Activated CD8-positive, alpha-beta memory T cell treated with anti-CD3 and anti-CD28 coated beads for 36 hours (primary cell): ENCODE results near the gene PIM2. TPM values are rescaled to one million over a fixed set of nuclear protein-coding genes. Genes with fewer than 3 reads are reported as not detected.

Experiments
- CTCF ChIA-PET: fragments of 350-600 bp; sonication (Branson Sonifier 250); formaldehyde crosslinking; loops from one replicate; lab custom pipeline; 2021; ENCODE audit warnings: antibody characterized with exemption; lab: Charles Lee
- POLR2A ChIA-PET: fragments of 350-600 bp; sonication (Branson Sonifier 250); formaldehyde crosslinking; loops from one replicate; lab custom pipeline; 2021; ENCODE audit warnings: antibody characterized with exemption; lab: Charles Lee
- total RNA-seq, 2 experiments: library from RNA; stranded (reverse); gene quantifications; one replicate each; pipeline ENCODE4 v1.2.3, GENCODE V29; 2021

The PIM2 gene
- total RNA-seq, 2 experiments from 2014 or later = 275 to 277 TPM

DNA sequence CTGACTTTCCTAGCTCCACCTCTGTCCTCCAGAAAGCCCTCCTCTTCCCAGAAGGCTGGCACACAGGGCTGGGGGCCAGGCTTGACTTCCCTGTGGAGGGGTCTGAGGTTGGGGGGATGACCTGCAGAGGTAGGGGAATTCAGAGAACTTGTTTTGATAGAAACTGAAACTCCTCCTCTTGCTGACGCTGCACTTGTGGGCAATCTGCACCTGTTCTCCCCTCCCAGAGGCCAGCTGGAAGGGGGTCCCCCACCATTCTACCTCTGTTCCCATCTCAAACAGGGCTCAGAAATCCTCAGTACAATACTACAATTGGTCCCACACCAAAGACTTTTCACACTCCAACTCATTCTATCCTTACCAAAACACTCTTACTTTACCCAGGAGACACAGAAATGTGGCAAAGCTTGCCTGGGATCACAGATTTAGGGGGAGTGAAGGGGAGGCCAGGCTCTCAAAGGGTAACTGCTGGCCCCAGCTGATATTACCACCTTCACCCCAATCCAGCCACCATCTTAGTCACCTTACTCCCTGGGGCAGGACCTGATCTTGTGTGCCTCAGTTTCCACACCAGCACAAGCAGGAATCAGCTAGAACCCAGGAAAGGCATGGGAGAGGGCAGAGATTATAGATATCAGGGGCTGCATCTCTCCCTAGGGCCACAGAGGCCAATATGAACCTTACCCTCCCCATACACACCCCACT lies 20.0 kb upstream of the PIM2 start:
- POLR2A ChIA-PET = interaction anchor here (0.8 to 6.7 kb wide), 4 partner anchors 16 to 105 kb away, joined by 3 to 76 read pairs (median 6); partner anchors contain the start of genes PIM2, SLC35A2 and TFE3
- CTCF ChIA-PET = interaction anchor here (0.6 to 1.6 kb wide), 5 partner anchors 21 to 82 kb away, joined by 3 to 6 read pairs (median 3); no protein-coding TSS in a partner anchor

DNA sequence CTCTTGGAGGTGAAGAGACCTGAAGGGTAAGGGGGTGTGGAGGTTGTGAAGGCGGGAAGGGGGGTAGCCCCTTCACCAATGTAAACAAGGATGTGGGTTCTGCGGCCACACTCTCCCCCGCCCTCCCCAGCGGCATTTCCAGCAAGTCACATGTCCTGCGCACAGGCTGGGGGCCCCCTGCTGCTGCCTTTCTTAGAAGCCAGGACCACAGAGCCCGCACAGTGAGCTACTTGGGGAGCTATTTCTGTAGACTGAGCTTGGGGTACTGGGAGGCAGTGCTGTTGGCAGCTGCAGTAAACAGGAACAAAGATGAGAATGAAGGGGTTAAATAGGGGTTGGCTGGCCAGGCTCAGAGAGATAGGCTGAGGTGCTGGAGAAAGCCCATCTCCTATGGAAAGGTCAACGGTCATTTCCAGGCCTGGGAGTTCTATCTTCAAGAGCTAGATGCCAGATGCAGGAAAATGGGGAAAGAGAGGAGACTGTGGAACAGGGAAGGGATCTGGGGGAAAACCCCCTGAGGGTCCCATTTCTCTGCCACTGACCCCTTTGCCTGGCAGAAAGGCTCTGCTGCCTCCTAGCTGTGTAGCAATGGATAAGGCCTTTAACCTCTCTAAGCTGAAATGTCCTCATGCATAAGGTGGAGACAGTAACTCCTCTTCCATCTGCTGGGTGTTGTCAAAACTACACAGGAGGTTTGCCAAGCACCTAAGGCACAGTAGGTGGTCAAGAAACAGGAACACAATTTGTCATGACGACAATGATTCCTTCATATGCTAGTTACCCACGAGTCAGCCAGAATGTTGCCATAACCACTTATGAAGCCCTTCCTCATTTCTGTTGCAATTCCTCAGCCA lies 18.5 kb upstream of the PIM2 start:
- CTCF ChIA-PET = interaction anchor here (0.7 to 2.0 kb wide), 8 partner anchors 13 to 306 kb away, joined by 3 to 9 read pairs (median 3); partner anchors contain the start of genes PIM2, PQBP1, SLC35A2 and TIMM17B
- POLR2A ChIA-PET = interaction anchor here (0.6 to 6.7 kb wide), 6 partner anchors 9 to 224 kb away, joined by 3 to 76 read pairs (median 6); partner anchors contain the start of genes PIM2 and SLC35A2

GRCh38 chrX:48936429-48937053 lies 17.7 kb upstream of the PIM2 start:
- POLR2A ChIA-PET = interaction anchor here (1.1 to 6.7 kb wide), 4 partner anchors 10 to 25 kb away, joined by 3 to 76 read pairs (median 8); partner anchors contain the start of genes PIM2 and SLC35A2
- CTCF ChIA-PET = interaction anchor here (1.0 to 2.0 kb wide), 5 partner anchors 13 to 305 kb away, joined by 3 to 9 read pairs (median 5); partner anchors contain the start of gene SLC35A2

GRCh38 chrX:48935301-48935670 lies 16.5 kb upstream of the PIM2 start:
- ChIA-PET CTCF (interaction anchor here (0.6 to 0.7 kb wide), 2 partner anchors 15 to 81 kb away, joined by 3 to 6 read pairs; no protein-coding TSS in a partner anchor), POLR2A (interaction anchor here (6.7 kb wide), 1 partner anchor 16 kb away, joined by 76 read pairs; the partner anchor contains the start of gene PIM2)

DNA sequence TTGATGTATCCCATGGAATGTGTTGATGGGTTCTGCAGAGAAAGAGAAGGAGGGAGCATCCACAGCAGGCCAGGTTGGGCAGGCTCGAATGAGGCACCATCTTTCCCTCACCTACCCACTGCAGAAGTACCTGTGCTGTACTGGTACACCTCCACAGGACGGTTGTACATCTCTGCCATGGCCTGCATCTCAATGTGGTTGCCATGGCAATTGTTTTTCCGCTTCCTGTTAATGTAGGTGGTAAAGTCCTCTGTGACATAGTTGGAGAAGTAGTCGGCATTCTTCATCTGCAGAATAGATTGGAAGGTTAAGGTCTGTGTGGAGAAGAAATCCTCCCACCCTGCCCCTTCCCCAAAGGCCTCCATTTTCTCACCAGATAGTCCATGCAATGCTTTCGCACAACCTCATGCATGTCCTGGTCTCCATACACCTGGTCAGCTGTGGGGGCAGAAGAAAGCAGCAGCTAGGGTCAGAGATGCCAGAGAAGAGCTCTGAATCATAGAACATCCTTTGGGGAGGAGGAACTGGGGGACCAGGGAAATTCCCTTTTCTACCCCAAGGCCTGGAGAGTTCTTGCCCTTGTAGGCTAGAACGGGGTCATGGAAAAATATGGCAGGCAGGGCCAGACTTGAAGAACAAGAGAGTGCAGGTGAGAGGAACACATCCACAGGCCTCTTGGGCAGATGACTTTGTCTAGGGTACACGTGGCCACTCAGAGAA lies 15.9 kb upstream of the PIM2 start:
- ChIA-PET CTCF (interaction anchor here (0.6 to 0.9 kb wide), 2 partner anchors 15 to 80 kb away, joined by 3 to 4 read pairs; no protein-coding TSS in a partner anchor), POLR2A (no interaction called here)

- ChIA-PET POLR2A (interaction anchor here (0.7 kb wide), 1 partner anchor 197 kb away, joined by 5 read pairs; no protein-coding TSS in a partner anchor), CTCF (interaction anchor here (0.9 kb wide), 1 partner anchor 14 kb away, joined by 4 read pairs; no protein-coding TSS in a partner anchor)
These were observed 14.9 kb upstream of the PIM2 start for GRCh38 chrX:48933757-48934156.

DNA sequence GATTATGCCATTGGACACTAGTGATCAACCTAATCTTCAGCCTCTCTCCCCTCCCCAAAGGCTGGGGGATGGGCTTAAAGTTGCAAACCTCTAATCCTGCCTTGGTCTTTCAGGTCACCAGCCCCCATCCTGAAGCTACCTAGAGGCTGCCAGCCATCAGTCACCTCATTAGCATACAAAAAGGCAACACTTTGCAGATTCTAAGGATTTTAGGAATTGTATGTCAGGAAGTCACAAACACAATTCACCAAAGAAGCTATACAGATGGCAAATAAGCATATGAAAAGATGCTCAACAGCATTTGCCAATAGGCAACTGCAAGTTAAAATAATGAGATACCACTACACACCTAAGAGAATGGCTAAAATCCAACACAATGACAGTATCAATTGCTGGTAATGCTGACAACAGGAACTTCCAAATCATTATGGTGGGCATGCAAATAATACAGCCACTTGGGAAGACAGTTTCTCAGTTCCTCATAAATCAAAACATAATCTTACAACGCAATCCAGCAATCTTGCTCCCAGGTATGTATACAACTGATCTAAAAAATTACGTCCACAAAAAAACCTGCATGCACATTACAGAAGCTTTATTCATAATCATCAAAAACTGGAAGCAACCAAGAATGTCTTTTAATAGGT lies 9.0 kb upstream of the PIM2 start:
- POLR2A ChIA-PET = no interaction called here
- CTCF ChIA-PET = no interaction called here

DNA sequence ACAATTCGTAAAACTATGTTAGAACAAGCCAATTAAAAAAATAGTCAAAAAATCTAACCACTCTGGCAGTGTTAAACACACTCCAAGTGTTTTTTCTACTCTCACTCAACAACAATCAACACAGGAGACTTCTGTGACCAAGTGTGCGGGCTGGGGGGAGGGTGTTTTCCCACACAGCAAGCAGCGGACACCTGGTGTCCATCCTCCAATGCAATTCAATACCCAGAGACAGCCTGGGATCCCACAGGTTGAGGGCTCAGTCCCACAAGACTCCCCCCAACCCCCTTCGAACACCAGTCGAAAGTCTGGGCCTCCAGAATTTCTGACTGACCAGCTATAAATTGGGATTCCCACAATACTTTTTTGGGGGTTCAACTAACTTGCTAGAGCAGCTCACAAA lies 8.3 kb upstream of the PIM2 start:
- ChIA-PET POLR2A (no interaction called here), CTCF (no interaction called here)

GRCh38 chrX:48924270-48924669 lies 5.4 kb upstream of the PIM2 start:
- ChIA-PET POLR2A (no interaction called here), CTCF (interaction anchor here (1.1 kb wide), 1 partner anchor 13 kb away, joined by 5 read pairs; no protein-coding TSS in a partner anchor)

DNA sequence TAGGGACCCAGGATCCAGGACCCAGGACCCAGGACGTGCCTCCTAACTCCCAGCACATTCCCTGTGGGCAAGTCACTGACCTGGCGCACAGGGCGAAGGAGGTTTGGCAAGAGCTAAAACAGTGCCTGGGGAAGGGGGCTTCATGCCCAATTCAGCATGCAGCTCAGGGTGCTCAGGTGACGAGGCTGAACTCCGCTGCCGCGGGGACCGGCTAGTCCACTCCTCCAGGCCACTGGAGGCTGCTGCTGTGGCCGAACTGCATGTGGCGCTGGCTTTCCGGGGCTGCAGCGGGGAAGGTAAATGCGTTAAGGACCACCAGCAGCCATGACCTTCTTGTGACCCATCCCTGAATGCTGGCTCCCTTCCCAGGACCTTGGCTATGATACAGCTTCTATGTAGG lies 4.9 kb upstream of the PIM2 start:
- ChIA-PET CTCF (interaction anchor here (1.1 kb wide), 1 partner anchor 13 kb away, joined by 5 read pairs; no protein-coding TSS in a partner anchor), POLR2A (no interaction called here)

DNA sequence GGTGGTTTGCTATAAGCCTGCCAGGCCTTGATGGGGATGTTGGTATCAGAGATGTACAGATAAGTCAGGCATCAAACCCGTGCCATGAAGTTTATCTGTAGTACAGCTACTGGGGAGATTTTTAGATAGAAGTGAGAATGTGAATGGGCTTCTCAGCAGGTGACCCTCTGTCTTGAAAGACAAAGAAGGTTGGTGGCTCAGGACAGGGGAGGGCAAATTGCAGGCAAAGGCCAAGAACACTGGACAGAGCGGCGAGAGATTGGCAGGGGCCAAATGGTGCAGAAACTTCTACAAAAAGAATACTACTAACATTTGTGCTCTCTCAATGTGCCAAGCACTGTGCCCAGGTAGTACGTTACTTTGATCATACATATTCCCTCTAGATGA lies 1.9 kb upstream of the PIM2 start:
- ChIA-PET POLR2A (interaction anchor here (0.8 to 3.4 kb wide), 3 partner anchors 9 to 24 kb away, joined by 3 to 76 read pairs (median 4); partner anchors contain the start of gene SLC35A2), CTCF (interaction anchor here (0.6 to 2.6 kb wide), 5 partner anchors 15 to 26 kb away, joined by 3 to 13 read pairs (median 6); partner anchors contain the start of gene PQBP1)

GRCh38 chrX:48919947-48920717 lies 1.3 kb upstream of the PIM2 start:
- CTCF ChIA-PET = interaction anchor here (0.6 to 2.6 kb wide), 6 partner anchors 14 to 26 kb away, joined by 3 to 13 read pairs (median 5); partner anchors contain the start of gene PQBP1
- POLR2A ChIA-PET = interaction anchor here (0.8 to 3.4 kb wide), 5 partner anchors 8 to 39 kb away, joined by 3 to 76 read pairs (median 4); partner anchors contain the start of gene SLC35A2

DNA sequence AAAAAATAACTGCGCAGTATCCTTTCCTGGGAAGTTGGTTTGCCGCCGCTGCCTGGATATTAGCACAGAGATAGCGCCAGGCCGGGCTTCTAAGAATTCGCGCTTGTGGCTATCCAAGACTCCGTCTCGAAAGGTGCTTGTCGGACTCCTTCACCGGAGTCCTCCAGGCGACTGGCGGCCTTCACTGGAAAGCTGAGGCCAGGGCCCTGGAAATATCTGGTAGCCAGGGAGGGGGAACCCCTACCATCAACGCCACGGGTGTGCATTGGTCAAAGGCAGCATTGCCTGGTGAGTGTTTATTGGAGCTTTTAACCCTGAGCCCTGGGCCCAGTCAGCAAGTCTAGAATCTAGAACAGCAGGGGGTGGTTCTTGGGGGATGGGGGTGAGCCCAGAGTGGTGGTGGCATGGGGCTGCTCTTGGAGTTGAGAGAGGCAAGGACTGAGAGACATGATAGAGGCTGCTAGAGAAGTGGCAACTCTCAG lies 577 bp upstream of the PIM2 start:
- ChIA-PET POLR2A (interaction anchor here (1.0 to 3.4 kb wide), 3 partner anchors 19 to 39 kb away, joined by 3 to 76 read pairs (median 6); no protein-coding TSS in a partner anchor), CTCF (interaction anchor here (1.0 to 2.6 kb wide), 3 partner anchors 15 to 21 kb away, joined by 4 to 13 read pairs (median 9); no protein-coding TSS in a partner anchor)

- ChIA-PET POLR2A (interaction anchor here (3.4 kb wide), 1 partner anchor 20 kb away, joined by 76 read pairs; no protein-coding TSS in a partner anchor), CTCF (interaction anchor here (1.3 to 1.4 kb wide), 2 partner anchors 18 to 19 kb away, joined by 3 read pairs; no protein-coding TSS in a partner anchor)
These were observed 552 bp downstream of the PIM2 start for GRCh38 chrX:48918301-48918642.

GRCh38 chrX:48917139-48918001 lies 1.5 kb downstream of the PIM2 start:
- POLR2A ChIA-PET = interaction anchor here (3.4 kb wide), 1 partner anchor 21 kb away, joined by 76 read pairs; no protein-coding TSS in a partner anchor
- CTCF ChIA-PET = interaction anchor here (0.7 to 1.4 kb wide), 4 partner anchors 19 to 26 kb away, joined by 3 to 5 read pairs (median 4); no protein-coding TSS in a partner anchor
